GM19099 (cell line): ENCODE results near the gene PALLD.

ENCODE experiments used
- POLR2A ChIP-seq: IDR thresholded peaks from 3 replicates; pipeline ENCODE4 v1.6.1; 2011; ENCODE audit warnings: low read depth; ENCODE audit not compliant: insufficient read length; ENCODE audit errors: extremely low read depth

The PALLD gene

GRCh38 chr4:168690199-168690598, 193.3 kb downstream of the PALLD start:
- no peak for TF ChIP-seq POLR2A

GRCh38 chr4:168691631-168692369, 194.9 kb downstream of the PALLD start:
- TF ChIP-seq POLR2A = no peak

- no peak for TF ChIP-seq POLR2A
These were observed 197.1 kb downstream of the PALLD start for GRCh38 chr4:168693750-168694490.

- TF ChIP-seq POLR2A = no peak
These were observed 197.8 kb downstream of the PALLD start for GRCh38 chr4:168694667-168695066.

- no peak for TF ChIP-seq POLR2A
These were observed 198.4 kb downstream of the PALLD start for GRCh38 chr4:168695288-168695687.

- TF ChIP-seq POLR2A = no peak
These were observed 199.4 kb downstream of the PALLD start for GRCh38 chr4:168696280-168696679.

- no peak for TF ChIP-seq POLR2A
These were observed 200.0 kb downstream of the PALLD start for GRCh38 chr4:168696826-168697225.

GRCh38 chr4:168699224-168699878, 202.5 kb downstream of the PALLD start:
- no peak for TF ChIP-seq POLR2A

- no peak for TF ChIP-seq POLR2A
These were observed 204.2 kb downstream of the PALLD start for GRCh38 chr4:168701061-168701460.

- TF ChIP-seq POLR2A = no peak
These were observed 208.3 kb downstream of the PALLD start for GRCh38 chr4:168705121-168705520.

GRCh38 chr4:168707205-168707604, 210.4 kb downstream of the PALLD start:
- TF ChIP-seq POLR2A = no peak

- no peak for TF ChIP-seq POLR2A
These were observed 211.3 kb downstream of the PALLD start for GRCh38 chr4:168708108-168708507.

- TF ChIP-seq POLR2A = no peak
These were observed 213.6 kb downstream of the PALLD start for GRCh38 chr4:168710353-168710946.

GRCh38 chr4:168711197-168712140, 214.6 kb downstream of the PALLD start:
- TF ChIP-seq POLR2A = no peak
